ENCODE results near the gene TENM3.

The TENM3 gene

DNA sequence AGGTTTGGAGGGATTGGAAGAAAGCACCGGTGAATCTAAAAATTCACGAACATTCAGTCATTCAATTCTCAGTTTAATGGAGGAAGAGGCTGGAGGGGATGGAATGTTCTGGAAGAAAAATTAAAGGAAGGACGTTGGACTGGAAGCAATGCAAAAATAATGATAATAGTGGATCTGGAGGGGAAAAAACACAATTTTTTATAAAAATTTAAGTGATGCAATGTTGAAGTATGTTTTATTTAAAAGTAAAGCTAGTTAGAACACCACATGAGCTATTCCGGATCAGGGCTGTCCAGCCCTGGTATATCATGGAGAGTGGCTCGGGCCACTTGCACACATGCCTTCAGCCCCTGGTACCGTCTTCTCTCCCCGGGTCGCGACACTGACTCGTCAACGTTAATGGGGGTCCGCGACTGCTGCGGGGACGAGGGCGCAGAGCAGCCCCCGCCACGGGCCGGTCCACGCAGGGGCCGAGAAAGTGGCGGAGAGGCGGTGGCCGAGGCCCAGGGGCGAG lies 204.6 kb downstream of the TENM3 start:
- DNase-seq (ENCODE audit: low read depth in 2 of 2, low spot score in 1 of 2), result no peak

GRCh38 chr4:182448281-182449151 lies 205.3 kb downstream of the TENM3 start:
- no peak for DNase-seq (ENCODE audit: low read depth in 2 of 2, low spot score in 1 of 2)

DNA sequence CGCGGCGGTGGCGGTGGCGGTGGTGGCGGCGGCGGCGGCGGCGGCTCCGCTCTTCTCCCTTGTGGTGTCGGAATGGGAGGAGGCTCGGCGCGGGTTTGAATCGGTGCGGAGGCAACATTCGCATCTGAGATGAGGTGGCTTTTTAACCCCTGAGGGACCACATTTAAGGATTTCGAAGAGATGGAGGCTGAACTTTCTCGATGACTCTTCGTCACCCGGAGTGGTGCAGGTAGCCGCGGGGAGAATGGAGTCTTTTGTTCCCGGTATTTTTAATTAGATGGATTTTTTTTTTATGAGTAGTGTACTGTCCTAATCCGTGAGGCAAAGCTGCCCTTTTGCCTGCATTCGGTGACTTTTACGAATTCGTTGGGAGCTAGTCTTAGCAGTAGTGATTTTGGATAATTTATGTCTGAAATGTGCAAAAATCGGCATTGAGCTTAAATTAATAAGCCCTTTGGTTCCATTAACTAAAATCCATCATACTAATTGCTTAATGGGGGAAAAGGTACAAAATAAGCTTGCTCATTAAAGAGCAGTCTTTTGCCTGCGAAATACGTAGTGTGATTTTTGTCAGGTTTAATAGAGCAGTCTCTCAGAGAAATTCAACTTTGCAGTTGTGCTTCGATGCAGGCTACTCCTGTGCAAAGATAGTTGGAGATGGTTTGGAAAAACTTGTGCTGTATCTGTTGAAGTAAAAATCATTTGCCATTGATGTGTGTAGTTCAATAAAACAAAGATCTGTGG lies 206.2 kb downstream of the TENM3 start:
- DNase-seq (ENCODE audit: low read depth in 2 of 2, low spot score in 1 of 2), result no peak

DNA sequence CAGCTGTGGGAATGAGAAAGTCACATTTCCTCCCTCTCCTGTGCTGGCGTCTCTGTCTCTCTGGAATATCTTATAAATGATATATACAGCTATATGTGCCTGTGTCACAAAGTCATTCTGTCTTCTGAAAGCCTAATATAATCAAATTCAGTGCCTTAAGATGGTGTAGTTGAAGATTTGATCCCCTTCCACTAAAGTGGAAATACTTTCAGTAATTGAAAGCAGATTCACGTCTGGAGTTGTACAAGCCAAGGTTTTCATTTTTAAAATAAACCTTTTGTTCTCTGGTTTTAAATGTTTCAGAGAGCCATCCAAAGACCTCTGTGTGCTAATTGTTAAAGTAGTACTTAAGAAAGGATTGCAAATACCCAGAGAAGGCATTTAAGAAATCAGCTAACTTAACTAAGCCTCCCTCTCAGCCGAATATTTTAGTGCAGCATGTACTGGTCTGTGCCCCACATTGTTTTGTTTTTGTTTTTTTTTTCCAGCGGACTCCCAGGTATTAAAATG lies 206.8 kb downstream of the TENM3 start:
- DNase-seq (ENCODE audit: low read depth in 2 of 2, low spot score in 1 of 2), result no peak

DNA sequence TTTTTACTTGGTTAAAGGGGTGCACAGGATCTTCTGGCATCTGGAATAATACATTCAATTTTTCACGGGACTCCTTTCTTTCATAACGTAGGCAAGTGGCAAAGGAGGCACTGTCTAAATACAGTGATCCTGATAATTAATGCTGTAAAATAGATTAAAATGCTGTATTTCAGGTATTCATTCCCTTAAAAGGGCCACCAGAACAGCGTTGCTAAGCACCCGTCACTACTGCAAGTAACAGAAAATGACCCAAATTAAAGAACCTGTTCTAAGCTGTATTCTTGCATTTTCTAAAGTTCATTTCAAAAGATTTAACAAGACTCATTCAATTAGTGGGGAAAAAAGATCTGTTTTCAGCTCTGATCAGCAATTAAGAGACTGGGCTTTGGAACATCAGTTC lies 208.2 kb downstream of the TENM3 start:
- DNase-seq (ENCODE audit: low read depth in 2 of 2, low spot score in 1 of 2), result no peak

GRCh38 chr4:182453830-182454229 lies 210.6 kb downstream of the TENM3 start:
- DNase-seq (ENCODE audit: low read depth in 2 of 2, low spot score in 1 of 2), result no peak

- no peak for DNase-seq (ENCODE audit: low read depth in 2 of 2, low spot score in 1 of 2)
These were observed 211.3 kb downstream of the TENM3 start for GRCh38 chr4:182454440-182455013.

DNA sequence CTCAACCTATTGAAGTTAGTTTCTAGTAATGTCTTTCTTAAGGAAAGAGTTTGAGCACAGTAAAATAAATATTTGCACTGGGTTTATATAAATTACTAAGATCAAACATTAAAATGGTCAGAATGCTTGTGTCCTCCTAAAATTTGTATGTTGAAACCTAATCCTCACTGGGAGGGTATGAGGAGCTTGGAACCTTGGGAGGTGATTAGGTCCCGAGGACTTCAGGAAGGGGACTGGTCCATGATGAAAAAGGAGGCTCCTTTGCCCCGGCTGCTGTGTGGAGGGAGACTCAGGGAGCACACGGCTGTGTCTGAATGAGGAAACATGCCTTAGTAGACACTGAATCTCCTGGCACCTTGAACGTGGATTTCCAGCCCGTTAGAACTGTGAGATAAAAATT lies 221.9 kb downstream of the TENM3 start:
- no peak for DNase-seq (ENCODE audit: low read depth in 2 of 2, low spot score in 1 of 2)

- no peak for DNase-seq (ENCODE audit: low read depth in 2 of 2, low spot score in 1 of 2)
These were observed 222.8 kb downstream of the TENM3 start for GRCh38 chr4:182465979-182466378.

DNA sequence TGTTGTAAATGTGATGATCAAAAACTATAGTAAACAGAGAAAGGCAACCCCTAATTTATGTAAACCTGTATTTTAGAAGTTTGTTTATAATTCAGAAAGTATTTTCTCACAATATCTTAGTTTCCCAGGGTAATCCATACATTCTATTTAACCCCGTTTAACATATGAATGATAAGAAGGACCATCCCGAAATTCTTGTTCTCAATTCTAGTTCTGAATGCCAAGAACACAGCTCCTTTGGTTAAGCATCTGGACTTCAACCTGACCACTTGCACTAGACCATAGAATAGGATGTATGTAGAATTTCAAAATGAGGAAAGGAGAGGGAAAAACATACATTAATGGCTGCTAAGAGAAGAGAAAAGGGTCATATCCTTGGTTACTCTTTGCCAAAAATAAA lies 227.0 kb downstream of the TENM3 start:
- no peak for DNase-seq (ENCODE audit: low read depth in 2 of 2, low spot score in 1 of 2)

DNA sequence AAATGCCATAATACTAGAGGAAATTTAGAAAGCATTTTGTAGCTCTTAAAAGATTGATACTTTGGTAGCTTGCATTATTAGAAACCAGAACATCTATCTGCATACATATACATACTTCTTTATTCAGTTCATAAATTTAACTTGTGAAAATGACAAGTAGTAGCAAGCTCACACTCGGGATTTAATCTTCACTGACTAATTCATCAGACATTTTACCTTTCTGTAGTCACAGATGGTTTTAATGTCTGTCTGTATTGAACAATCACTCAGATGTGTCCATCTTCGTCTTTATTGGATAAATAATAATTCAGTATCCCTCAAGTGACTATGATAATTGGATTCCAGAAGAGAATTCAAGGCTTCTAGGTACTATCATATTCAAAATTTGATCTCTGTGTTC lies 232.3 kb downstream of the TENM3 start:
- no peak for DNase-seq (ENCODE audit: low read depth in 2 of 2, low spot score in 1 of 2)

- DNase-seq (ENCODE audit: low read depth in 2 of 2, low spot score in 1 of 2), result no peak
These were observed 235.3 kb downstream of the TENM3 start for GRCh38 chr4:182478475-182478874.

- no peak for DNase-seq (ENCODE audit: low read depth in 2 of 2, low spot score in 1 of 2)
These were observed 240.5 kb downstream of the TENM3 start for GRCh38 chr4:182483685-182484084.

DNA sequence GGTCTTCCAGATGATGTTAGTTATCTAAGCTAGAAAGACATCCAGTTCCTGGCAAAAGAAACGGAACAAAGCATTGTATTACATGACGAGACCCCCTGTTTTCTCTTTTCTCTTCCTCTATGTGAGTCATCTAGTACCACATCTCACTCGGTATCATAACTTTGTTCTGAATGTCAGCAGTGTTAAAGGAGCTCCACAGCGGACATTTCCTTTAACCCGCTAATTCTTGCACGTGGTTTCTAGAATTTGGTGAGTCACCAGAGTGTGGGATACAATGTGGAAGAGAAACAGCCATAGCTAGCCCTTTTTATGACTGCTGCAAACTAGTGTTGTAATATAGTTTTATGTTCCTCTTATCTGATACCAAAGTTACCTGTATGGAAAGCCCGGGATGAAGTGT lies 243.7 kb downstream of the TENM3 start:
- DNase-seq (ENCODE audit: low read depth in 2 of 2, low spot score in 1 of 2), result no peak

GRCh38 chr4:182488896-182489295 lies 245.7 kb downstream of the TENM3 start:
- DNase-seq (ENCODE audit: low read depth in 2 of 2, low spot score in 1 of 2), result no peak

DNA sequence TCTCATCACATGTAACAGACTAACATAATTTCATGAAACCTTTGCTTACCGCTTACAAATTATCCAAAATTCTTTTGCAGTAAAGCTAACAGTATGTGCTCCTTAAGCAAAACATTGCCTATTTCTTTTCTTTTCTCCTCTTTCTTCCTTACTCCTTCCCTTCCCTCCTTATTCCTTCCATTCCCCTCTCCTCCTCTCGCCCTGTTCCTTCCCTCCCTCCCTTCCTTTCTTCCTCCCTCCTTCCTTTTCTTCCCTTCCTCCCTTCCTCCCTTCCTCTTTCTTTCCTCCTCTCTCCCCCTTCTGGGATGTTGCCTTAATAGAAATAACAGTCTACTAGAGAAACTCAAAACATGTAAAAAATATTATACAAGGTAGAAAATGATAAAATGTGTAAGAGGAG lies 246.4 kb downstream of the TENM3 start:
- no peak for DNase-seq (ENCODE audit: low read depth in 2 of 2, low spot score in 1 of 2)

- no peak for DNase-seq (ENCODE audit: low read depth in 2 of 2, low spot score in 1 of 2)
These were observed 248.5 kb downstream of the TENM3 start for GRCh38 chr4:182491719-182492118.

- no peak for DNase-seq (ENCODE audit: low read depth in 2 of 2, low spot score in 1 of 2)
These were observed 249.2 kb downstream of the TENM3 start for GRCh38 chr4:182492423-182492822.

GRCh38 chr4:182493377-182493776 lies 250.2 kb downstream of the TENM3 start:
- DNase-seq (ENCODE audit: low read depth in 2 of 2, low spot score in 1 of 2), result no peak

- no peak for DNase-seq (ENCODE audit: low read depth in 2 of 2, low spot score in 1 of 2)
These were observed 250.9 kb downstream of the TENM3 start for GRCh38 chr4:182494103-182494502.

DNA sequence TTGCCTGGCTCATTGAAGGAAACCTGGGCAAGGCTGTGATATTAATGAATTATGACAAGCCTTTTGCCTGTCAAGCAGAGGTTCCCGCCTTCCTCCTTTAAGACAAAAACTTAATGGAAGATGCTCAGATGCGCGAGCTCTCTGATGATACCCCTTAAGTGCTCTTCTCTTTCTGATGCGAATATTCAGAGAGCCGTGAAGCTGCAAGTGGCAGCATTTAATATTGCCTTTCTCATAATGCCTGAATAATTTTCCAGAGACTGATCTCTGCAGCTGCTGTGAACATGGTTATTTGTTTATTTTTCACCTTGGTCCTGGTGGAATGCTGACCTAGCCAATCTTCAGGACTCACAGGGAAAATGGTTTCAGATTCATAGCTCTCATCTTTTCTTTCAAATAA lies 251.8 kb downstream of the TENM3 start:
- DNase-seq (ENCODE audit: low read depth in 2 of 2, low spot score in 1 of 2), result no peak
